Endothelial cell of umbilical vein (primary cell): ENCODE results near the gene SMC4. TPM values are rescaled to one million over a fixed set of nuclear protein-coding genes. Genes with fewer than 3 reads are reported as not detected.

ENCODE experiments used
- BruUV-seq: library from RNA; stranded (reverse); fragments of 400-500 nt; replicated peaks from 2 replicates; lab custom pipeline; 2021; lab: Mats Ljungman, UMichigan
- CTCF ChIA-PET: fragments of 300-600, 350-600 bp; sonication (Branson Sonifier 250); formaldehyde crosslinking; loops from one replicate; lab custom pipeline; 2021; ENCODE audit warnings: antibody characterized with exemption, inconsistent platforms; lab: Charles Lee
- POLR2A ChIA-PET: fragments of 300-600, 350-600 bp; sonication (Branson Sonifier 250); formaldehyde crosslinking; loops from one replicate; lab custom pipeline; 2021; ENCODE audit warnings: antibody characterized with exemption, inconsistent platforms; lab: Charles Lee
- DNase-seq: peaks from one replicate; pipeline ENCODE4 v3.0.0-alpha.2; 2011; ENCODE audit warnings: low read depth, low spot score
- FAIRE-seq: peaks from 2 replicates; lab custom pipeline; 2011; peaks lifted over from hg19 to GRCh38; lab: Jason Lieb, UNC
- H2AFZ ChIP-seq: 2 replicates; pipeline ENCODE4 v1.6.0; 2012; ENCODE audit warnings: low read depth, low read length, control low read depth, inconsistent platforms
- H3K27ac ChIP-seq: 2 replicates; pipeline ENCODE4 v1.5.1; 2011; ENCODE audit warnings: low read depth, mild to moderate bottlenecking, control low read depth, low read length, moderate library complexity; ENCODE audit not compliant: insufficient read depth
- H3K27me3 ChIP-seq, 2 experiments: 2 replicates each; pipeline versions ENCODE4 v1.6.0 to v1.6.1; 2011; ENCODE audit warnings: low read length in 2 of 2, mixed read lengths in 1 of 2; ENCODE audit not compliant: control insufficient read depth in 2 of 2, insufficient read depth in 2 of 2
- H3K36me3 ChIP-seq, 2 experiments: 2 replicates in 1 of 2; 3 replicates in 1 of 2; pipeline ENCODE4 v1.5.1; 2011; ENCODE audit warnings: low read length in 2 of 2, mild to moderate bottlenecking in 1 of 2, moderate library complexity in 1 of 2; ENCODE audit not compliant: control insufficient read depth in 2 of 2, insufficient read depth in 2 of 2; ENCODE audit errors: extremely low read depth in 1 of 2
- H3K4me1 ChIP-seq: 3 replicates; pipeline ENCODE4 v1.5.1; 2011; ENCODE audit warnings: mild to moderate bottlenecking, low read length; ENCODE audit not compliant: control insufficient read depth, insufficient read depth; ENCODE audit errors: extremely low read depth
- H3K4me2 ChIP-seq: 2 replicates; pipeline ENCODE4 v1.6.1; 2011; ENCODE audit warnings: low read length, control low read depth, mixed read lengths; ENCODE audit not compliant: insufficient read depth
- H3K4me3 ChIP-seq, 3 experiments: fragments of 200-600 bp in 1 of 3; sonication (generic), shearing (Covaris generic) in 1 of 3; replicated peaks in 1 of 3; 2 replicates each; pipeline ENCODE4 v1.5.1; 2011 to 2016; ENCODE audit warnings: control low read depth in 3 of 3, low read length in 3 of 3, mild to moderate bottlenecking in 2 of 3, inconsistent platforms in 1 of 3, low read depth in 1 of 3, moderate library complexity in 1 of 3; ENCODE audit not compliant: insufficient read depth in 1 of 3
- H3K79me2 ChIP-seq: 2 replicates; pipeline ENCODE4 v1.6.0; 2012; ENCODE audit warnings: low read length, inconsistent platforms; ENCODE audit not compliant: control insufficient read depth, insufficient read depth
- H3K9ac ChIP-seq: replicated peaks from 2 replicates; pipeline ENCODE3; 2011; ENCODE audit warnings: low read length, control low read depth; ENCODE audit not compliant: insufficient read depth; ENCODE audit errors: extremely low read depth
- H3K9me1 ChIP-seq: replicated peaks from 3 replicates; pipeline ENCODE4 v1.6.0; 2011; ENCODE audit warnings: mild to moderate bottlenecking, low read length; ENCODE audit not compliant: control insufficient read depth, insufficient read depth; ENCODE audit errors: extremely low read depth
- H3K9me3 ChIP-seq: replicated peaks from 2 replicates; pipeline ENCODE4 v1.5.1; 2012; ENCODE audit warnings: low read length, inconsistent platforms; ENCODE audit not compliant: control insufficient read depth, insufficient read depth
- H4K20me1 ChIP-seq: replicated peaks from 2 replicates; pipeline ENCODE3; 2011; ENCODE audit warnings: mild to moderate bottlenecking, low read length; ENCODE audit not compliant: control insufficient read depth, insufficient read depth; ENCODE audit errors: extremely low read depth
- EZH2 ChIP-seq: IDR thresholded peaks from 2 replicates; pipeline ENCODE4 v1.6.1; 2012; ENCODE audit warnings: borderline replicate concordance, low read depth, mild to moderate bottlenecking, moderate library complexity, low read length, inconsistent platforms; ENCODE audit not compliant: severe bottlenecking
- FOS ChIP-seq: IDR thresholded peaks from 2 replicates; pipeline ENCODE4 v1.6.1; 2011; ENCODE audit warnings: mild to moderate bottlenecking, low read length, moderate library complexity, borderline replicate concordance; ENCODE audit not compliant: insufficient read depth
- GATA2 ChIP-seq: IDR thresholded peaks from 2 replicates; pipeline ENCODE4 v1.7.0; 2011; ENCODE audit warnings: low read depth, mild to moderate bottlenecking, moderate library complexity, mixed read lengths, low read length; ENCODE audit not compliant: insufficient read length, insufficient read depth
- JUN ChIP-seq: IDR thresholded peaks from 2 replicates; pipeline ENCODE4 v1.6.1; 2011; ENCODE audit warnings: borderline replicate concordance, low read depth; ENCODE audit not compliant: insufficient read length, insufficient read depth
- MYC ChIP-seq: IDR thresholded peaks from one replicate; pipeline ENCODE4 v1.6.1; 2011; ENCODE audit warnings: mild to moderate bottlenecking, low read depth, low read length
- POLR2A ChIP-seq: IDR thresholded peaks from 2 replicates; pipeline ENCODE4 v1.6.1; 2012; ENCODE audit warnings: low read depth, mild to moderate bottlenecking, control low read depth, low read length
- POLR2AphosphoS5 ChIP-seq: IDR thresholded peaks from 2 replicates; pipeline ENCODE4 v1.6.1; 2012; ENCODE audit warnings: low read depth, mild to moderate bottlenecking, control low read depth, low read length, moderate library complexity; ENCODE audit not compliant: insufficient read depth
- dilution Hi-C: fragments of 300-500 bp; cut with MboI; formaldehyde crosslinking; loops from one replicate; pipeline ENCODE4 v1.15.0; 2019; ENCODE audit warnings: low sequenced_read_pairs; ENCODE audit not compliant: extremely low pct_ligation_motif_present
- intact Hi-C: fragments of 100-400 bp; cut with micrococcal nuclease; formaldehyde crosslinking; loops from one replicate; pipeline ENCODE4 v1.10.0; 2022
- polyA plus RNA-seq, 4 experiments: library from polyadenylated mRNA; depleted of rRNA in 3 of 4; stranded (reverse) in 3 of 4; unstranded in 1 of 4; fragments of >200 nt; gene quantifications; 2 replicates each; pipeline versions ENCODE4 v1.2.1 to v1.2.3, GENCODE V29; 2011 to 2012; ENCODE audit warnings: missing spikeins in 1 of 4
- total RNA-seq: library from RNA; stranded (reverse); gene quantifications from 2 replicates; pipeline ENCODE4 v1.2.3, GENCODE V29; 2021
- TF ChIP-seq, protein P1 (sequence below): IDR thresholded peaks from 2 replicates; pipeline ENCODE4 v1.6.1; 2011; ENCODE audit not compliant: insufficient read depth, insufficient read length
- TF ChIP-seq, protein P2 (sequence below), 2 donors: IDR thresholded peaks; 1 replicate in 1 of 2; 2 replicates in 1 of 2; pipeline ENCODE4 v1.5.1; 2011; ENCODE audit warnings: low read length in 2 of 2, mild to moderate bottlenecking in 2 of 2, moderate library complexity in 2 of 2, control low read depth in 1 of 2, inconsistent platforms in 1 of 2, low read depth in 1 of 2; ENCODE audit not compliant: insufficient read depth in 1 of 2; ENCODE audit errors: extremely low read depth in 1 of 2

Gene SMC4
- total and polyA plus RNA-seq, 2 donors (not counting 3 experiments of a cell fraction or from before 2014, with no cell fraction given): 32.1 to 153 TPM

DNA sequence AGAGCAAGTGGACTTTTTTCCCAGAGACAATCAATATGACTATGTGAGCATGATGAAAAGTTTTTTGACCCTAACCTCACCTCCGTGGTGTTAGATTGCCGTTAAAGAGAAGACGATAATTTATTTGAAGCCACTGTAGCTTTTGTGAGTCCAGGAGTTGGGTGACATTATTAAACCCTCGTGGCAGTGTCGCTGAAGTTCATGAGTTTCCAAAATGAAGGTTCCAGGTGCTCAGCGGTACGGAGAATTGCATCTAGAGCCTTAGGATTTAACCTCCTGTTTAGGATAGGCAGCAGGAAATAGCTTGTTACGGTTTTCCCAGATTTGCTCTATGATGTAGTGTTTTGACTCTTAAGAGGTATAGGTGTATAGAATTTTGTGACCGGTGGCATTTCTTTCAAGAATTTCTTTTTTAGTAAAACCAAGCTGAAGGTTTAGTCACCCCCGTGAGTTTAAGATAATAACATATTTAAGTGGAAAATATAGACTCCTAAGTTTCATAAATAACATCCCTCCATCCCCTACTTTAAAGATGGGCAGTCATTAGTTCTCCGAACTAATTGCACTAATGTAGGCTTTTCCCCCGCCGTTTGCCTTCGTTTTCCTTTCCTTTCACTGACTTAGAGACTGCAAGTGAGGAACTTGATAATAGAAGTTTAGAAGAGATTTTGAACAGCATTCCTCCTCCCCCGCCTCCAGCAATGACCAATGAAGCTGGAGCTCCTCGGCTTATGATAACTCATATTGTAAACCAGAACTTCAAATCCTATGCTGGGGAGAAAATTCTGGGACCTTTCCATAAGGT, 2.0 kb downstream of the SMC4 start:
- H4K20me1 ChIP-seq: no peaks in the 10 kb centered on the region
- H3K9me3 ChIP-seq: no peaks in the 10 kb centered on the region
- no peaks in the 10 kb centered on the region for H3K27me3 ChIP-seq
- peak; percentile 81 for DNase-seq
- no peaks in the 10 kb centered on the region for H3K9me1 ChIP-seq
- ChIA-PET POLR2A (no interaction called here), CTCF (interaction anchor here (0.9 to 2.7 kb wide), 3 partner anchors 9 to 238 kb away, joined by 3 to 19 read pairs (median 5); no protein-coding TSS in a partner anchor)
- peak overlapping the region; percentile 15 for H2AFZ ChIP-seq
- BruUV-seq: no TSS peak
- peak overlapping the region; percentile 99 for H3K4me2 ChIP-seq
- H3K4me3 ChIP-seq: peak overlapping the region; percentile 77 to 79 (median 78)
- peaks cover 27% of the 10 kb centered on the region for H3K4me1 ChIP-seq
- peak overlapping the region; percentile 84 for H3K9ac ChIP-seq
- H3K27ac ChIP-seq: peak overlapping the region; percentile 76
- H3K36me3 ChIP-seq: peaks cover 0 to 14% of the 10 kb centered on the region in 2 experiments
- intact Hi-C loops (loop anchor here (2.0 to 10.0 kb wide), 4 partner anchors 356 to 637 kb away; partner anchors contain the start of gene PPM1L), dilution Hi-C loops (no loop called here)
- TF ChIP-seq JUN: no peak
- TF ChIP-seq POLR2A: no peak
- TF ChIP-seq EZH2: no peak
- TF ChIP-seq POLR2AphosphoS5: no peak
- no peak for TF ChIP-seq FOS
- TF ChIP-seq GATA2: no peak
- TF ChIP-seq, protein P1, sequence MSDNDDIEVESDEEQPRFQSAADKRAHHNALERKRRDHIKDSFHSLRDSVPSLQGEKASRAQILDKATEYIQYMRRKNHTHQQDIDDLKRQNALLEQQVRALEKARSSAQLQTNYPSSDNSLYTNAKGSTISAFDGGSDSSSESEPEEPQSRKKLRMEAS: no peak
- TF ChIP-seq, protein P2, sequence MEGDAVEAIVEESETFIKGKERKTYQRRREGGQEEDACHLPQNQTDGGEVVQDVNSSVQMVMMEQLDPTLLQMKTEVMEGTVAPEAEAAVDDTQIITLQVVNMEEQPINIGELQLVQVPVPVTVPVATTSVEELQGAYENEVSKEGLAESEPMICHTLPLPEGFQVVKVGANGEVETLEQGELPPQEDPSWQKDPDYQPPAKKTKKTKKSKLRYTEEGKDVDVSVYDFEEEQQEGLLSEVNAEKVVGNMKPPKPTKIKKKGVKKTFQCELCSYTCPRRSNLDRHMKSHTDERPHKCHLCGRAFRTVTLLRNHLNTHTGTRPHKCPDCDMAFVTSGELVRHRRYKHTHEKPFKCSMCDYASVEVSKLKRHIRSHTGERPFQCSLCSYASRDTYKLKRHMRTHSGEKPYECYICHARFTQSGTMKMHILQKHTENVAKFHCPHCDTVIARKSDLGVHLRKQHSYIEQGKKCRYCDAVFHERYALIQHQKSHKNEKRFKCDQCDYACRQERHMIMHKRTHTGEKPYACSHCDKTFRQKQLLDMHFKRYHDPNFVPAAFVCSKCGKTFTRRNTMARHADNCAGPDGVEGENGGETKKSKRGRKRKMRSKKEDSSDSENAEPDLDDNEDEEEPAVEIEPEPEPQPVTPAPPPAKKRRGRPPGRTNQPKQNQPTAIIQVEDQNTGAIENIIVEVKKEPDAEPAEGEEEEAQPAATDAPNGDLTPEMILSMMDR (IDR thresholded peaks at IDR 0.05; ENCODE audit: extremely low read depth in 1 of 2, insufficient read depth in 1 of 2, low read depth in 1 of 2, low read length in 2 of 2): no peak
- TF ChIP-seq MYC: no peak
- peaks cover 81% of the 10 kb centered on the region for H3K79me2 ChIP-seq
- FAIRE-seq: no peak
